HCT116 (cell line): Measurements from ENCODE around the gene ABCA8. TPM values are rescaled to one million over a fixed set of nuclear protein-coding genes. Genes with fewer than 3 reads are reported as not detected.
"Not testable (repeated sequence)": the region's sequence is repeated elsewhere in the genome, so short reads cannot be mapped to it uniquely, and the experiment has no call there.

Experiments
- ATAC-seq: fragments of 200-7000 bp; cut with Tn5 transposase; 2 replicates; pipeline ENCODE4 v1.9.1; 2020; ENCODE audit warnings: mild to moderate bottlenecking, moderate library complexity
- BruUV-seq: library from RNA; stranded (reverse); fragments of 400-500 nt; replicated peaks from 2 replicates; lab custom pipeline; 2021; lab: Mats Ljungman, UMichigan
- CTCF ChIA-PET: fragments of 300-600 bp; sonication (Branson Sonifier 250); formaldehyde crosslinking; loops from one replicate; lab custom pipeline; 2021; ENCODE audit warnings: antibody characterized with exemption; lab: Charles Lee
- POLR2A ChIA-PET: fragments of 300-600, 350-600 bp; sonication (Branson Sonifier 250); formaldehyde crosslinking; loops from one replicate; lab custom pipeline; 2021; ENCODE audit warnings: antibody characterized with exemption; lab: Charles Lee
- RAD21 ChIA-PET, 2 experiments: fragments of 300-600 bp; sonication (Branson Sonifier 250); formaldehyde crosslinking; loops; one replicate each; lab custom pipeline; 2023; ENCODE audit warnings: low total read pairs in 2 of 2; ENCODE audit not compliant: uncharacterized antibody in 2 of 2, unreplicated experiment in 2 of 2, low non-redundant PET in 1 of 2; lab: Charles Lee
- DNase-seq: peaks from one replicate; pipeline ENCODE4 v3.0.0-alpha.2; 2010; ENCODE audit warnings: low read depth, low spot score
- H2AFZ ChIP-seq: fragments of 200-600 bp; shearing (Covaris generic), sonication (generic); 2 replicates; pipeline ENCODE4 v1.6.1; 2017; ENCODE audit warnings: low read depth, mixed run types, mixed read lengths, antibody characterized with exemption, low read length; ENCODE audit not compliant: poor library complexity, severe bottlenecking
- H3K27ac ChIP-seq: 2 replicates; pipeline ENCODE4 v1.5.1; 2012; ENCODE audit warnings: low read depth, low read length
- H3K27me3 ChIP-seq: fragments of 200-600 bp; sonication (generic); 2 replicates; pipeline ENCODE4 v1.6.1; 2016; ENCODE audit warnings: mixed run types, low read length, mixed read lengths; ENCODE audit not compliant: insufficient read depth
- H3K36me3 ChIP-seq, 2 experiments: fragments of 200-500 bp in 1 of 2; fragments of 200-600 bp in 1 of 2; sonication (Bioruptor generic) in 1 of 2; sonication (generic) in 1 of 2; 2 replicates each; pipeline versions ENCODE4 v1.5.1 to v1.6.1; 2014 to 2016; ENCODE audit warnings: low read length in 2 of 2, inconsistent platforms in 1 of 2, mixed read lengths in 1 of 2, mixed run types in 1 of 2; ENCODE audit not compliant: insufficient read depth in 2 of 2, control insufficient read depth in 1 of 2
- H3K4me1 ChIP-seq, 2 experiments: fragments of 200-600 bp in 1 of 2; sonication (generic) in 1 of 2; 2 replicates each; pipeline versions ENCODE4 v1.5.1 to v1.6.1; 2012 to 2017; ENCODE audit warnings: low read length in 2 of 2, inconsistent platforms in 1 of 2, mild to moderate bottlenecking in 1 of 2, mixed read lengths in 1 of 2, mixed run types in 1 of 2, moderate library complexity in 1 of 2; ENCODE audit not compliant: insufficient read depth in 2 of 2, control insufficient read depth in 1 of 2
- H3K4me2 ChIP-seq: fragments of 200-600 bp; sonication (generic); 2 replicates; pipeline ENCODE4 v1.6.1; 2017; ENCODE audit warnings: mixed run types, low read length, mixed read lengths
- H3K4me3 ChIP-seq, 2 experiments: fragments of 200-600 bp in 1 of 2; sonication (generic) in 1 of 2; replicated peaks in 1 of 2; 2 replicates each; pipeline ENCODE4 v1.5.1; 2011 to 2016; ENCODE audit warnings: low read length in 2 of 2, control low read depth in 1 of 2, low read depth in 1 of 2, mild to moderate bottlenecking in 1 of 2, mixed read lengths in 1 of 2, mixed run types in 1 of 2
- H3K79me2 ChIP-seq: fragments of 200-600 bp; sonication (generic); 2 replicates; pipeline ENCODE4 v1.6.1; 2017; ENCODE audit warnings: mild to moderate bottlenecking, mixed run types, low read length, moderate library complexity, mixed read lengths; ENCODE audit not compliant: insufficient read depth
- H3K9ac ChIP-seq: fragments of 200-600 bp; sonication (generic); 2 replicates; pipeline ENCODE4 v1.6.1; 2016; ENCODE audit warnings: low read length, mixed read lengths
- H3K9me2 ChIP-seq: fragments of 200-600 bp; sonication (generic), shearing (Covaris generic); 2 replicates; pipeline ENCODE4 v1.6.1; 2017; ENCODE audit warnings: mixed run types, mild to moderate bottlenecking, moderate library complexity; ENCODE audit not compliant: insufficient read depth
- H3K9me3 ChIP-seq, 2 experiments: fragments of 200-500 bp in 1 of 2; fragments of 200-600 bp in 1 of 2; sonication (Bioruptor generic) in 1 of 2; sonication (generic) in 1 of 2; 2 replicates each; pipeline ENCODE4 v1.6.1; 2014 to 2017; ENCODE audit warnings: low read length in 2 of 2, mixed read lengths in 2 of 2, inconsistent platforms in 1 of 2, low read depth in 1 of 2, mild to moderate bottlenecking in 1 of 2, mixed run types in 1 of 2, moderate library complexity in 1 of 2; ENCODE audit not compliant: control insufficient read depth in 1 of 2, insufficient read depth in 1 of 2
- H4K20me1 ChIP-seq: fragments of 200-600 bp; sonication (generic), shearing (Covaris generic); 2 replicates; pipeline ENCODE4 v1.6.1; 2017; ENCODE audit warnings: mixed run types, mild to moderate bottlenecking, moderate library complexity; ENCODE audit not compliant: insufficient read depth
- ELF1 ChIP-seq: IDR thresholded peaks from 2 replicates; pipeline ENCODE4 v1.6.1; 2012; ENCODE audit warnings: low read depth, borderline replicate concordance
- EZH2phosphoT487 ChIP-seq: fragments of 200-600 bp; IDR thresholded peaks from 2 replicates; pipeline ENCODE4 v1.6.1; 2018; ENCODE audit warnings: antibody characterized with exemption, borderline replicate concordance
- FOSL1 ChIP-seq: IDR thresholded peaks from 2 replicates; pipeline ENCODE4 v1.6.1; 2012; ENCODE audit warnings: low read depth
- JUND ChIP-seq: IDR thresholded peaks from 2 replicates; pipeline ENCODE4 v1.6.1; 2012
- MAX ChIP-seq: IDR thresholded peaks from 2 replicates; pipeline ENCODE4 v1.6.1; 2012
- POLR2AphosphoS5 ChIP-seq: IDR thresholded peaks from 2 replicates; pipeline ENCODE4 v1.6.1; 2011; ENCODE audit warnings: mild to moderate bottlenecking, low read depth, low read length, moderate library complexity
- RAD21 ChIP-seq: IDR thresholded peaks from 2 replicates; pipeline ENCODE4 v1.6.1; 2012; ENCODE audit warnings: low read depth, mild to moderate bottlenecking
- REST ChIP-seq: IDR thresholded peaks from 2 replicates; pipeline ENCODE4 v1.6.1; 2012; ENCODE audit warnings: low read depth
- YY1 ChIP-seq: IDR thresholded peaks from 2 replicates; pipeline ENCODE4 v1.6.1; 2011; ENCODE audit warnings: low read length, low read depth, moderate library complexity, mild to moderate bottlenecking; ENCODE audit not compliant: insufficient replicate concordance; ENCODE audit errors: extremely low read depth
- ZBTB33 ChIP-seq: IDR thresholded peaks from 2 replicates; pipeline ENCODE4 v1.6.1; 2011; ENCODE audit warnings: mild to moderate bottlenecking, low read length, moderate library complexity; ENCODE audit not compliant: insufficient replicate concordance; ENCODE audit errors: extremely low read depth
- ZFX ChIP-seq: fragments of 450-650 bp; IDR thresholded peaks from 2 replicates; pipeline ENCODE4 v1.6.1; 2017
- ZNF274 ChIP-seq: fragments of 200-500 bp; sonication (Bioruptor generic); IDR thresholded peaks from 2 replicates; pipeline ENCODE4 v1.6.1; 2014; ENCODE audit warnings: mild to moderate bottlenecking, low read depth, low read length, inconsistent platforms
- intact Hi-C: fragments of 100-400 bp; cut with micrococcal nuclease; formaldehyde crosslinking; loops from 2 replicates; pipeline ENCODE4 v1.10.0; 2022
- total RNA-seq: library from RNA; stranded (reverse); gene quantifications from one replicate; pipeline ENCODE4 v1.2.1, GENCODE V29; 2021; ENCODE audit not compliant: unreplicated experiment

ABCA8 gene
- total RNA-seq, 1 experiment from 2014 or later: 0.44 TPM

GRCh38 chr17:68959117-68959516, 3.9 kb upstream of the ABCA8 start:
- H3K36me3 ChIP-seq, H4K20me1 ChIP-seq, RAD21 ChIA-PET, DNase-seq, H2AFZ ChIP-seq, ATAC-seq, H3K27ac ChIP-seq, H3K4me3 ChIP-seq, H3K9me2 ChIP-seq, POLR2A ChIA-PET, H3K79me2 ChIP-seq, H3K9me3 ChIP-seq, H3K27me3 ChIP-seq, BruUV-seq, CTCF ChIA-PET, H3K9ac ChIP-seq, H3K4me1 ChIP-seq, H3K4me2 ChIP-seq, intact Hi-C loops: not testable (repeated sequence)

GRCh38 chr17:68957944-68958343, 2.8 kb upstream of the ABCA8 start:
- no peak overlapping the region for H3K9ac ChIP-seq
- H3K9me2 ChIP-seq: no peaks in the 10 kb centered on the region
- no peaks in the 10 kb centered on the region for H3K4me1 ChIP-seq
- no peak overlapping the region for H2AFZ ChIP-seq
- no peak overlapping the region for H3K27ac ChIP-seq
- H3K4me2 ChIP-seq: no peak overlapping the region
- H3K79me2 ChIP-seq: no peaks in the 10 kb centered on the region
- ATAC-seq (no peak), DNase-seq (no peak)
- H3K27me3 ChIP-seq: no peaks in the 10 kb centered on the region
- CTCF ChIA-PET: no interaction called here
- intact Hi-C loops: no loop called here
- H3K4me3 ChIP-seq: no peak overlapping the region
- no TSS peak for BruUV-seq
- no peaks in the 10 kb centered on the region for H3K36me3 ChIP-seq
- no peaks in the 10 kb centered on the region for H4K20me1 ChIP-seq
- TF ChIP-seq MAX: no peak
- no peak for TF ChIP-seq JUND
- TF ChIP-seq ZNF274: no peak
- TF ChIP-seq YY1: no peak
- TF ChIP-seq ELF1: no peak
- no peak for TF ChIP-seq REST
- no peak for TF ChIP-seq RAD21
- no peak for TF ChIP-seq EZH2phosphoT487
- no peak for TF ChIP-seq ZFX
- TF ChIP-seq FOSL1: no peak
- TF ChIP-seq ZBTB33: no peak
- no peak for TF ChIP-seq POLR2AphosphoS5
- no peaks in the 10 kb centered on the region for H3K9me3 ChIP-seq
- RAD21 ChIA-PET: no interaction called here
- POLR2A ChIA-PET: no interaction called here
